IPS-11a (cell line): Measurements from ENCODE around the gene MYEOV.

ENCODE experiments used
- H3K4me3 ChIP-seq: one replicate; pipeline ENCODE4 v1.5.1; 2013; ENCODE audit warnings: low read depth, low read length, control low read depth

MYEOV gene

GRCh38 chr11:69293819-69294505 is at the start of gene MYEOV:
Gene MYEOV (plus strand): TSS chr11:69294155. CDS start chr11:69295355, 1,200 bp downstream.
- H3K4me3 ChIP-seq: no peak within 1 kb of the TSS

- no peak overlapping the region for H3K4me3 ChIP-seq
Observed at GRCh38 chr11:69244266-69244665, 49.7 kb upstream of the MYEOV start.

- no peak overlapping the region for H3K4me3 ChIP-seq
Observed at GRCh38 chr11:69245041-69245440, 48.9 kb upstream of the MYEOV start.

GRCh38 chr11:69245491-69246345 is 48.2 kb upstream of the MYEOV start:
- H3K4me3 ChIP-seq: no peak overlapping the region

- no peak overlapping the region for H3K4me3 ChIP-seq
Observed at GRCh38 chr11:69249311-69250185, 44.4 kb upstream of the MYEOV start.

- no peak overlapping the region for H3K4me3 ChIP-seq
Observed at GRCh38 chr11:69250186-69251056, 43.5 kb upstream of the MYEOV start.

- H3K4me3 ChIP-seq: no peak overlapping the region
Observed at GRCh38 chr11:69251057-69251393, 42.9 kb upstream of the MYEOV start.

- no peak overlapping the region for H3K4me3 ChIP-seq
Observed at GRCh38 chr11:69251639-69252489, 42.1 kb upstream of the MYEOV start.

- H3K4me3 ChIP-seq: no peak overlapping the region
Observed at GRCh38 chr11:69252490-69252837, 41.5 kb upstream of the MYEOV start.

GRCh38 chr11:69253028-69253427 is 40.9 kb upstream of the MYEOV start:
- H3K4me3 ChIP-seq: no peak overlapping the region

GRCh38 chr11:69257134-69257533 is 36.8 kb upstream of the MYEOV start:
- H3K4me3 ChIP-seq: no peak overlapping the region

GRCh38 chr11:69257838-69258658 is 35.9 kb upstream of the MYEOV start:
- H3K4me3 ChIP-seq: no peak overlapping the region

- H3K4me3 ChIP-seq: no peak overlapping the region
Observed at GRCh38 chr11:69259096-69259495, 34.9 kb upstream of the MYEOV start.

- H3K4me3 ChIP-seq: no peak overlapping the region
Observed at GRCh38 chr11:69260622-69261021, 33.3 kb upstream of the MYEOV start.

GRCh38 chr11:69261116-69261515 is 32.8 kb upstream of the MYEOV start:
- no peak overlapping the region for H3K4me3 ChIP-seq

- no peak overlapping the region for H3K4me3 ChIP-seq
Observed at GRCh38 chr11:69262918-69263735, 30.8 kb upstream of the MYEOV start.

GRCh38 chr11:69263736-69264052 is 30.3 kb upstream of the MYEOV start:
- H3K4me3 ChIP-seq: no peak overlapping the region

- no peak overlapping the region for H3K4me3 ChIP-seq
Observed at GRCh38 chr11:69264486-69264885, 29.5 kb upstream of the MYEOV start.
